Measurements from ENCODE around the gene TATDN2. TPM values are rescaled to one million over a fixed set of nuclear protein-coding genes. Genes with fewer than 3 reads are reported as not detected.

TATDN2 gene
- total RNA-seq, 1 donor from 2014 or later: 34.6 TPM

DNA sequence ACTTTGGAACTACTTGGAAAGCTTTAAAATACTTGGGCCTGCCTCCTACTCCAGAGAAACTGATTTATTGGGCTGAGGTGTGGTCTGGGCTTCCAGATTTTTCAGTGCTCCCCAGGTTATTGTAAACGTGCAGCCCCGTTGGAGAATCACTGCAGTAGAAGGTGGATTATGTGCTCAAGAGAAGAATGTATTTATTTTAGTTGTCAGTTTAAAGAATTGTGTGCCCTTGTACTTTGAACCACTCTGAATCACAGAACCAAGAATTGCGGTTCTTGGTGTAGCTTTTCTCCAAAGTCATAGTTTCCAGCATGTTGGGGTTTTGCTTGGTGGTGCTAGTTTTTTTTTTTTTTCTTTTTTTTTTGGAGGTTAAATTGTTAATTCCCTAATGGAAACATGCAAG, 1.6 kb downstream of the TATDN2 start:
- Mint-ChIP-seq H3K9me3 (peaks cover 7% of the 10 kb centered on the region), H3K4me3 (peak overlapping the region; percentile 94), H3K27me3 (peaks cover 3% of the 10 kb centered on the region), H3K27ac (peak overlapping the region; percentile 27), H3K36me3 (peaks cover 36% of the 10 kb centered on the region), H3K4me1 (ENCODE audit: unreplicated experiment) (peaks cover 34% of the 10 kb centered on the region)
- DNase-seq (ENCODE audit: extremely low spot score, unreplicated experiment): no peak
- TF ChIP-seq, protein P1, sequence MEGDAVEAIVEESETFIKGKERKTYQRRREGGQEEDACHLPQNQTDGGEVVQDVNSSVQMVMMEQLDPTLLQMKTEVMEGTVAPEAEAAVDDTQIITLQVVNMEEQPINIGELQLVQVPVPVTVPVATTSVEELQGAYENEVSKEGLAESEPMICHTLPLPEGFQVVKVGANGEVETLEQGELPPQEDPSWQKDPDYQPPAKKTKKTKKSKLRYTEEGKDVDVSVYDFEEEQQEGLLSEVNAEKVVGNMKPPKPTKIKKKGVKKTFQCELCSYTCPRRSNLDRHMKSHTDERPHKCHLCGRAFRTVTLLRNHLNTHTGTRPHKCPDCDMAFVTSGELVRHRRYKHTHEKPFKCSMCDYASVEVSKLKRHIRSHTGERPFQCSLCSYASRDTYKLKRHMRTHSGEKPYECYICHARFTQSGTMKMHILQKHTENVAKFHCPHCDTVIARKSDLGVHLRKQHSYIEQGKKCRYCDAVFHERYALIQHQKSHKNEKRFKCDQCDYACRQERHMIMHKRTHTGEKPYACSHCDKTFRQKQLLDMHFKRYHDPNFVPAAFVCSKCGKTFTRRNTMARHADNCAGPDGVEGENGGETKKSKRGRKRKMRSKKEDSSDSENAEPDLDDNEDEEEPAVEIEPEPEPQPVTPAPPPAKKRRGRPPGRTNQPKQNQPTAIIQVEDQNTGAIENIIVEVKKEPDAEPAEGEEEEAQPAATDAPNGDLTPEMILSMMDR (conservative IDR thresholded peaks at IDR 0.05): no peak

DNA sequence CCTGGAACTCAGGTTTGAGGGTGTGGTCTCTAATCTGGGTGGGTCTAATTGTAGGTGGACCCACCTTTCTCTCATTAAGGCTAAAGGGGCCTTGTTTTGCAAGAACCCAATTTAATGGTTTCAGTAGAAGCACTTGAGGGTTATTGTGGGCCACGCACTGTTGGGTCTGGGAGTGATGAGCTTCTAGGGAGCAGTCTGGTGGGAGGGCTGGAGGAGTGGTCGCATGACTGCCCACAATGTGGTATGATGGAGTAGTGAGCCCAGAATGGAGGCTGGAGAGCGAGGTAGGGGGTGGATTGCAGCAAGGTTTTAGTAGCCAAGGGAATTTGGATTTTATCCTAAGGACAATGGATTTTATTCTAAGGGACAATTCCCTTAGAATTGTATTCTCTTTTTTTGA, 2.7 kb downstream of the TATDN2 start:
- TF ChIP-seq, protein P1 (conservative IDR thresholded peaks at IDR 0.05): no peak
- Mint-ChIP-seq H3K4me1 (ENCODE audit: unreplicated experiment) (peaks cover 34% of the 10 kb centered on the region), H3K27me3 (peaks cover 3% of the 10 kb centered on the region), H3K36me3 (peaks cover 39% of the 10 kb centered on the region), H3K9me3 (peaks cover 7% of the 10 kb centered on the region), H3K27ac (no peak overlapping the region), H3K4me3 (peak overlapping the region; percentile 94)
- DNase-seq (ENCODE audit: extremely low spot score, unreplicated experiment): no peak

DNA sequence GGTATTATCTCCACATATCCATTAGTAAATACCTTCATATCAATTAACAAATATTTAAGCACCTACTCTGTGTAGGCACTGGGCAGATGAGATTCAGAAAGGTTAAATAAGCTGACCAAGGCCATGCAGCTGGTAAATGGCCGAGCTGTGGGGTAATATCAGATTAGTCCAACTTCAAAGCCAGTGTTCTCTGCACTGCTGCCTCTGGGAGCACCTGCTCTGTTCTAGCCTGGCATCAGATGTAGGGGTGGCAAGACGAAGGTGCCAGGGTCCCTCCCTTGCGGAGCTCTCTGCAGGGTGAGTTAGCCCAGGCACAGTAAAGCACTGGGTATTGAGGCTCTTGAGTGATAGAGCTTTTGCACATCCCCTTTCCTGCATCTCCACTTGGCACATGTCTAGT, 5.5 kb downstream of the TATDN2 start:
- no peak overlapping the region for H3K4me3 Mint-ChIP-seq
- TF ChIP-seq, protein P1 (conservative IDR thresholded peaks at IDR 0.05): no peak
- H3K27me3 Mint-ChIP-seq: no peaks in the 10 kb centered on the region
- H3K9me3 Mint-ChIP-seq: no peaks in the 10 kb centered on the region
- no peak for DNase-seq (ENCODE audit: extremely low spot score, unreplicated experiment)
- peaks cover 27% of the 10 kb centered on the region for H3K4me1 Mint-ChIP-seq (ENCODE audit: unreplicated experiment)
- no peak overlapping the region for H3K27ac Mint-ChIP-seq
- H3K36me3 Mint-ChIP-seq: peaks cover 42% of the 10 kb centered on the region

DNA sequence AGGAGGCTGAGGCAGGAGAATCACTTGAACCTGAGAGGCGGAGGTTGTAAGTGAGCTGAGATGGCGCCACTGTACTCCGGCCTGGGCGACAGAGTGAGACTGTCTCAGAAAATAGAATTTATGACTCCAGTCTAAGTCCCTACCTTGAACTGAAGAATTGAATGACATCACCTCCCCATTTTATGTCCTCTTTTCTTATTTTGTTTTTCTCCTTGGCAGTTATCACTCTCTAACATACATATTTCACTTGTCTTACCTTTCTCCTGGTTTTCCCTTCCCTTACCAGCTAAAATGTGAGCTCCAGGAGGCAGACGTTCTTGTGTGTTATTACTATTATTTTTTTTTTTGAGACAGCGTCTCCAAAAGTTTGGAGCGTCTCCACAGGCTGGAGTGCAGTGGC, 7.6 kb downstream of the TATDN2 start:
- no peak overlapping the region for H3K4me3 Mint-ChIP-seq
- DNase-seq (ENCODE audit: extremely low spot score, unreplicated experiment): no peak
- peaks cover 12% of the 10 kb centered on the region for H3K4me1 Mint-ChIP-seq (ENCODE audit: unreplicated experiment)
- TF ChIP-seq, protein P1 (conservative IDR thresholded peaks at IDR 0.05): no peak
- no peaks in the 10 kb centered on the region for H3K27me3 Mint-ChIP-seq
- H3K27ac Mint-ChIP-seq: no peak overlapping the region
- peaks cover 38% of the 10 kb centered on the region for H3K36me3 Mint-ChIP-seq
- no peaks in the 10 kb centered on the region for H3K9me3 Mint-ChIP-seq

DNA sequence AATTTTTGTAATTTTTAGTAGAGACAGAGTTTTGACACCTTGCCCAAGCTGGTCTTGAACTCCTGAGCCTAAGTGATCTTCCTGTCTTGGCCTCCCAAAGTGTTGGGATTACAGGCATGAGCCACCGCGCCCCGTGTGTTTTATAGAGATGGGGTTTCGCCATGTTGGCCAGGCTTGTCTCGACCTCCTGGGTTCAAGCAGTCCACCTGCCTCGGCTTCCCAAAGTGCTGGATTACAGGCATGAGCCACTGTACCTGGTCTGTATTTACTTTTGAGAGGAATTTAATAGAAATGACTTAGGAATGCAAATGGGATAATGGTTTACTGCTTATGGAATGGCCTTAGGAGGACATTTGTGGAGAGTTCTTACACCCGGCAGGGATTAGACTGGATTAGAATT, 10.8 kb downstream of the TATDN2 start:
- peaks cover 11% of the 10 kb centered on the region for H3K4me1 Mint-ChIP-seq (ENCODE audit: unreplicated experiment)
- no peak overlapping the region for H3K27ac Mint-ChIP-seq
- peaks cover 40% of the 10 kb centered on the region for H3K36me3 Mint-ChIP-seq
- no peak overlapping the region for H3K4me3 Mint-ChIP-seq
- TF ChIP-seq, protein P1 (conservative IDR thresholded peaks at IDR 0.05): no peak
- no peaks in the 10 kb centered on the region for H3K27me3 Mint-ChIP-seq
- no peaks in the 10 kb centered on the region for H3K9me3 Mint-ChIP-seq
- no peak for DNase-seq (ENCODE audit: extremely low spot score, unreplicated experiment)

DNA sequence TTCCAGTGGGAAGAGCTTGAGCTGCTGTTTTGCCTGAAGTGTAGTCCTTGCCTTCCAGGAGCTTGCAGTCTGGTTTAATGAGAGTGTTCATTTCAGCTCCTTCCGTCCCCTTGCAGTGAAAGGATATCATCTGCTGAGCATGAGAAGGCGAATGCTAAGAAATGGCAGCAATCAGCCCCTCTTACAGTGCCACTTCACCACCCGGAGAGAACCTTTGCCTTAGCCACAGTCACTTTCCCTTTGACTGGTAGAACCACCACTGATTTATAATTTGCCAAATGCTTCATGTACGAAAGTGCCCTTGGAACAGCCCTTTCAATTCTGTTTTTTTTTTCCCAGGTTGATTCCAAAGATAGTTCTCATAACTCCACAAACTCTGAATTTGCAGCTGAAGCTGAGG, 11.5 kb downstream of the TATDN2 start:
- Mint-ChIP-seq H3K9me3 (no peaks in the 10 kb centered on the region), H3K4me3 (no peak overlapping the region), H3K27me3 (no peaks in the 10 kb centered on the region), H3K4me1 (ENCODE audit: unreplicated experiment) (peaks cover 13% of the 10 kb centered on the region), H3K27ac (no peak overlapping the region), H3K36me3 (peaks cover 43% of the 10 kb centered on the region)
- DNase-seq (ENCODE audit: extremely low spot score, unreplicated experiment): no peak
- TF ChIP-seq, protein P1 (conservative IDR thresholded peaks at IDR 0.05): no peak

Data from type B pancreatic cell (in vitro differentiated cells).